ENCODE data around the gene NCOR2.
A peak's percentile ranks its signal among the peaks of the same experiment; 100 is the strongest.

The NCOR2 gene

DNA sequence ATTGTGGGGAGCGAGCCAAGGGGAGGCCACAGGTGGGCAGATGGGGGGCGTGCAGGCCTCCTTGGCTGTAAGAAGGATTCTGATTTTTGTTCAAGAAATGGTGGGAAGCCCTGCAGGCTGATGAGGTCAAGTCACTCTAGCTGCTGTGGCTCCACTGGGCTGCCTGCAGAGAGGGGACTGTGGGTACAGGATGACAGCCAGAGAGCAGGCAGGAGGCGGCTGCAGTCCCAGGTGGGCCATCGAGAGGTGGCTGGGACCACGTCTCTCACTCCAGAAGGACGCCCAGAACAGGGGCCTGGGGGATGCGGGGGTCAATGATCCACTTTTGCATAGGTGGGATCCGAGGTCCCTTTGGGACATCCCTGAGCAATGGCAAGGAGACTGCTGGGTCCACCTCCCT is 9.1 kb downstream of the NCOR2 start:
- no peak for DNase-seq

DNA sequence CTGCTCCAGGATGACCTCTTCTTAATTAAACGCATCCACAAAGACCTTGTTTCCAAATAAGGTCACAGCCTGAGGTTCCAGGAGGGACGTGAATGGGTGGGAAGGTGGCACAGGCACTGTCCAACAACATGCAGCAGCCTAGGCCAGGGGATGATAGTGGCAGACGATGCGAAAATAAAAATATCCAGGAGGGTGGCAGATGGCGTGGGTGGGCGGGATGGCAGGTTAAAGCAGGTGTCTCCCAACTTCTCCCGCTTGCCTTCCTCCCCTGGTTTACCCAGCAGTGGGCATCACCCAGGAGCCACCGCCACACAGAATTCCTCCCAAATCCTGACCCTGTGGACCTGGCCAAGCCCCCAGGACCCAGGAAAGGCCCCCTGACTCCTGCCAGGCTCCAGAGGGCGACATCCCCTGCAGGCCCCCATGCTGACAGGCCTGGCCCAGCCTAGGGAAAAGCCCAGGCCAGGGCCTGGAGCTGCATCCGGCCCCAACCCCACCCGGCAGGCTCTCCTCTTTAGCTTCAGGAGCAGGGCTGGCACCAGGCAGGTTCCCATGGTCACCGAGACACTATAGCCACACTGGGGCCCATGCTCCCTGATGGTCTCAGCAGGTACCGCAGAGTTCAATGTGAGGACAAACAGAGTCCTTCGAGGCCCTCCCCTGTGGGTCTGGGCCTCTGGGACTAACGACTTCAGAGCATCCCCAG is 9.7 kb downstream of the NCOR2 start:
- peak in 3 of 14 donors; percentile 31 to 74 (median 49) for DNase-seq

GRCh38 chr12:124556896-124557501 is 10.4 kb downstream of the NCOR2 start:
- DNase-seq = peak in 8 of 14 donors; percentile 31 to 68 (median 50)

DNA sequence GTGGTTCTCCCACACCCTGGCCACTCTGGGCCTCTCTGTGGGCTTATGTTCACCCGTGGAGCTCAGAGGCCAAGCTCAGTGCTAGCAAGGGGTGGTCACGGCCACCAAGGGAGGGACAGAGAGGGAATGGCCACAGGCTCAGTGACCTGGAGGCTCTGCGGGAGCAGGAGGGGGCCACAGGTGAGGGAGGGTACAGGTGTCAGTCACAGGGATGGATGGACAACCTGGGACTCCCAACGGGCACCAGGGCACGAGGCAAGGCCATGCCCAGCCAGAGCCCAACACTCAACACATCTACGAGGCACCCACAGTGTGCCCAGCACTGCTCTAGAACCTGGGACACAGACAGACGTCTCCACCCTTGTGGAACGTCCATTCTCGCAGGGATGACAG is 11.3 kb downstream of the NCOR2 start:
- no peak for DNase-seq

DNA sequence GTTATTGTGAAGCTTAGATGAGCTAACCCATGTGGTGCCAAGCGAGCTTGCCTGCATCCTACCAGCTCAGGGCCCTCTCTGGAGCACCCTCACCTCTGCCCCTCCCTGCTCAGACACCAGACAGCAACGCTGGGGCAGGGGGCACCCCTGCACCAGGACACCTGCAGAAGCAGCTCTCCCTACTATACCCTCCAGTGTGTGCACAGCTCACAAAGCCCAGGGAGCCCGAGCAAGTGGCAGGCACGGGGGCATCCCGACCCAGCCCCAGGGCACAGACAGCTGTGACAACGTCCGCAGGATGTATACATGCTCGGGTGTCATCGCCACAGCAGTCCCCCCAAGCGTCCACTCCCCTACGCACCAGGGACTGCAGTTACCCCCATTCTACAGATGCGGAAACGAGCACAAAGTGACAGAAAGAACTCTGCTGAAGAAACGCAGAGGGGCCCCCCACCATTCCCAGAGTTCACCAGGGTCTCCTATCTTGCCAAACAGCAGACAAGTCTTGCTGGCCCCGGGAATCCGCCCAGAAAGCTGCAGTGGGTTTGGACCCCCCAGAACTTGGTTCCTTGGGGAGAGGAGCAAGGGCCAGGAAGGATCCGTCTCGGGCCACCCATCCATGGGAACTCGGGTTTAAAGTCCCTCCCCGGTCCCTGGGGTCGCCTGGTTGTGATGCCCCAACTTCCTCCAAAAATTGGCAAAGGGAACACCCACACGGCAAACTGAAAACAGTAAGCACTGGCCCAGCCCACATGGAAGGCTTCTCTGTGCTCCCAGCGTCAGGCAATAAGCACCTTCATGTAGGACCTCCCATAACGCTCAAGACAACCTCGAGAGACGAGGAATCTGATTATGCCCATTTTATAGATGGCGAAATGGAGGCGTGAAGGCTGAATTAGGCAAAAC is 12.0 kb downstream of the NCOR2 start:
- no peak for DNase-seq

- DNase-seq = no peak
Observed at GRCh38 chr12:124554429-124555029, 12.9 kb downstream of the NCOR2 start.

- no peak for DNase-seq
Observed at GRCh38 chr12:124553862-124554428, 13.5 kb downstream of the NCOR2 start.

DNA sequence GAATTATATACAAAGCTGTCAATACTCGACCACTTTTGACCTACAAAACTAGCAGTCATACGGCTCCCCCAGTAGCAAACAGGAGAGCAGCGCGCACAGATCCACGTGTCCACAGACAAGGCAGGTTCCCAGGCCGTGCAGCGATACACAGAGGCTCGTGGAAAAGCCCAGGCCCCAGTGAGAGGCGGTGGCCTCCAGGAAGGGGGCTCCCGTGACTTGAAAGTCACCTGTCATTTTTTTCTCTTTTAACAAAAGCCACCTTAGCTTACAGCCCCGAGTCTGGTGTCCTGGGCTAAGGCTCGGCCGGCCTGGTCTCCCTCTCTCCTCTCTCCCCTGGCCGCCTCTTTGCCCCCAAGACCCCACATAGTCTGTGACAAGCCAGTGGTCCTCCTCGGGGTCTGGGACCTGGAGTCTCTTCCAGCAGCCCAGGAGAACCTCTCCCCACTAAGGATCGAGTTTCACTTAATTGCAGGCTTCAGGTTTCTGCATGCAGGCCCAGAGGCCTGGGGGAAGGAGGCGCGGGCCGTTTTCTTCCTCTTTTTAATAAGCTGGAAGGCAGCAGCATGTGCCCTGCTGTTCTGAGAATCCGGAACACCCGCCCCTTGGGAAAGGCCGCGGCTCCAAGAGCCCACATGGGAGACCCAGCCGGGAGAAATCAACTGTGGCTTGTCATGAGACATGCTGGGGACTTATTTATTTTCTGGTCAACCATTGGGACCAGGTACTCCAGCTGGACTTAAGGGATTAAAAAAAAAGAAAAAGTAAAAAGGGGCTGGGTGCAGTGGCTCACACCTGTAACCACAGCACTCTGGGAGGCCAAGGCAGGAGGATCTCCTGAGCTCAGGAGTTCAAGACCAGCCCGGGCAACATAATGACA is 15.9 kb downstream of the NCOR2 start:
- peak in 8 of 14 donors; percentile 14 to 66 (median 40) for DNase-seq

DNA sequence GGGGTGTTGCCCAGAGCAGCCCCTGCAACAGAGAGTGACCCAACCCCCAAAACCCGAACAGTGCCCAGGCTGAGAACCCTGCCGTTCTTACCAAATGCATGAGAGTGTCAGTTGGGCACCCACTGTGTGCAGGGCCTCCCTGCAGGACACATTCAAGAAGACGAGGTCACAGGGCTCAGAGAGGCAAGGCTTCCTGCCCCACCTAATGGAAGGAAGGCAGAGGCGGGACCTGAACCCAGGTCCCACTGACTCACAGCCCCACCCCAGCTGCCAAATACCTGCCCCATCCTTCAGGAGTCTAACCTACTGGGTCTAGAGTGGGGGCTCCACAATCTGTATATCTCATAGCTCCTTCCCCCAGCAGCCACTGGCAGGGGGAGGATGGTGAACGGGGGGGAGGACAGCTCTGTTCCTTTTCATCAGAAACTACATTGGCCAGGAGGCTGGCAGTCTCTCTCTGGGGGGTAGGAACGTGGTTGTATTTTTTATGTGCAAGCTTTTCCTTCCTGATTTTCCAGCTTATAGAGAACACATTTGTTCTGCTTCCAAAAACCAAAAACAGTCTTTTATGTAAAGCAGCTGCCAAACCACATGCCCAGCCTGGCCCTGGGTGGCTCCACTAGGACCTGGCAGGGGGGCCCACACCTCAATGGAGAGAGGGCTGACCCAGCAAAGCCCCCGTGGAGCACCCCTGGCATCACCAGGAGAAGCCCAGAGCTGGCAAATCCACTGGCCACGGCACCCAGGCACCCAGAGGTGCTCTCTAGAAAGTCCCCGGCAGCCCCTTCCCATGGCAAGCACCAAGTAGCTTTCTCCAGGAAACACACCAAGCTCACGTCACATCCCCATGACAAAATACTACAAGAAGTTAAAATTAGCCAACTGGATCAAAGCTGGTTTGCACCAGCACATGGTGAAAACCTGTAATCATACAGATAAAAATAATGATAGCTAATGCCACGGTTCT is 17.0 kb downstream of the NCOR2 start:
- DNase-seq = peak in 5 of 14 donors; percentile 15 to 69 (median 38)

- DNase-seq = no peak
Observed at GRCh38 chr12:124549629-124550028, 17.8 kb downstream of the NCOR2 start.

GRCh38 chr12:124548854-124549378 is 18.5 kb downstream of the NCOR2 start:
- DNase-seq = peak in 3 of 14 donors; percentile 14 to 74 (median 67)

GRCh38 chr12:124547626-124548025 is 19.8 kb downstream of the NCOR2 start:
- DNase-seq = no peak

DNA sequence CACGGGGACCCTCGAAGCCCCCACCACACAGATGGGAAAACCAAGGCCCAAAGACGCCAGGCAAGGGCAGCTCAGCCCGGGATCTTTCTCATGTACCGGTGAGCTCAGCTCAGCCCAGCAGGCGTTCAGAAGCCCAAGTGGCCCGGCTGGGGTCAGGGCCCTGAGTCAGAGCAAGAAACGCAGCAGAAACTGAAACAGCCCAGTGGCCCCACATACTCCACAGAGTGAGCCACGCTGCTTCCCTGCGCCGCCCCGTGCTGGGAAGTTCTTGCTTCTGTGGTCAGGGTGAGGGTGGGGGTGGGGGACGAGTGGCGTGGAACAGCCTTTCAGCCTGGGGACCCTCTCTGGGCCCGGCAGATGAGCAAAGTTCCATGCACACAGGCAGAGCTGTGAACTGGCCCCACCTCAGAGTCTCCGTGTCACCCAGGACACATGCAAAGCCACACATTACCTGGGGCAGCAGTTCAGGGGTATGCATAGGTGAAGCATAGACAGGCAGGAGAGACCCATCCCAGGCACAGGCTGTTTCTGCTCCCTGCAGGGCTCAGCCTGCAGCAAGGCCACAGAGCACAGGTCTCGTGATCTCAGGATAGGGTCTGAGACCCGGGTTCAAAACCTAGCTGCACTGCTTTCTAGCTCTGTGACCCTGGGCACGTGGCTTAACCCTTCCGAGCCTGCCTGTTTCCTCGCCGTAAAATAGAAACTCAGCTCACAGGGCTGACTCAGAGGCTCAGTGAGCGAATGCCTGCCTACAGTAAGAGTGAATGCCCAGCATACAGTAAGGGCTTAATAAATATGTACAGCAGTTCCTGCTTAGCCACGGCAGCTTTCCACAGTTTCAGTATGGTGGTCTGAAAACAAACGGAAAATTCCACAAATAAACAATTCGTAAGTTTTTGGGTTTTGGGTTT is 21.6 kb downstream of the NCOR2 start:
- DNase-seq = no peak

DNA sequence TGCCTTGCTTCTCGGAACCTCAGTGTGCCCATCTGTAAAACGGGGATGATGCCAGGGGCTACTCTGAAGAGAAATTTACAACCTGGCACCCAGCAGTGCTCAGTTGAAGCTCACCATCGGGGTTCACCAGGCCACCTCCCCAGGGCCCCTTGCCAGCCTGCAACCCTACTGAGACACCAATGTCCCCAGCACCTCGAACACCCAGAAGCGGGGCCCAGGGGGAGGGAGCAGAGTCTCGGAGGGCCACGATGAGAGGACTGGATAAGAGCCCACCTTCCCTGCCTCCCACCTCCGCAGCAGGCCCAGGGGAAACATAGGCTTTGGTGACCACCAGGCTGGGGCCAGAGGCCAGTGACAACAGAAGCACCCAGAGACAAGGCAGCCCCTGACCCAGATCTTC is 22.4 kb downstream of the NCOR2 start:
- DNase-seq = no peak

- no peak for DNase-seq
Observed at GRCh38 chr12:124544311-124544970, 23.0 kb downstream of the NCOR2 start.

DNA sequence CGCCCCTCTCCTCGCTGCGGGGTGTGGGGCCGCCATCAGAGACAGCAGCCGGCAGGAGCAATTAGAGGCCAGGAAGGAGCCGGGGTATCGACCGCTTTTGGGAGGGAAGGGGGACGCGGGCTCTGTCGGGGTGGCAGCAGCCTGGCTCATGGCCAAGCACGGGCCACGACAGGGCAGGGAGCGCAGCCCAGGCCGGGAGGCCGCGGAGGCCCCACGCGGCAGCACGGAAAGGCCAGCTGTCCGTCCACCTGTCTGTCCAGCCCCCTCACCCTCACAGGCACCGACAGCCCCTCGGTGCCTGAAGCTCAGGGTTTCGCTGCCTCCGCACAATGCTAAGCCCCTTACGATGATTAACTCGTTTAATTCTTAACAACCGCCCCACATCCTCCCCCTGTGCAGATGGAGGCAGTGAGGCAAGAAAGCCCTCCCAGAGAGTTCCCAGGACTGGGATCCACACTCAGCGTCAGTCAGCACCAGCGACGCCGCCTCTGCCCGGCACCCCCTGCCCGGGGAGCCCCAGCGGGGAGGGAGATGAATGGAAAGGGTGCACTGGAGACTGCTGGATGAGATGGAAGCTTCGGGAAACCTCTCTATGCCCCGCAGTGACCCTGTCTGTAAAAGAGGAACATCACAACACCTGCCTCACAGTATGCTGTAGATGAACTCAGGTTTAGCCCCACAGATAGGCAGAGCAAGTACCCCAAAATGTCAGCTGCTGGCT is 23.7 kb downstream of the NCOR2 start:
- no peak for DNase-seq

DNA sequence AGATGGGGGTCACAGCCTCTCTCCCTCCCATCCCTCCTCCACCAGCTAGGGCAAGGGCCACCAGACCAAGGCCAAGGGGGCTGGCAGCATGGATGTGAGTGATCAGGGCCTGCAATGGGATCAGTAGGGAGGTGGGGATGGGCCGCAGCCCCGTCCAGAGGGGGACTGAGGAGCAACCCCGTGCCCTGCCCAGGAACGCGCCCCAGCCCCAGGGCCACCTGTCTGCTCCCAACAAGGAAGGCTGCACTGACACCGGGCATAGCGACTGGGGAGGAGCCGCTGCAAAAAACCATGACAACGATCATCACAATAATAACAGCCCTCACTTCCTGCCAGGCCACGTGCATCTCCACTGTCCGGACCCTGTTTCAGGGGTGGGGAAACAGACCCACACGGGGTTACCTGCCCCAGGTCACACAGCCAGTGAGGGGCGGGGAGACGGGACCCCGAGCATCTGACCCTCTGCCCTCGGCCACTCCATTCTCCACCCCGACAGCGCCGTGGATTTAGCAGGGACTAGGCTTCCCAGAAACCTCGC is 24.3 kb downstream of the NCOR2 start:
- DNase-seq = no peak

Data from C1 segment of cervical spinal cord (tissue), 14 donors.